Fibroblast of pulmonary artery (primary cell): ENCODE results near the gene OR6A2.
A peak's percentile ranks its signal among the peaks of the same experiment; 100 is the strongest.

Experiments
- DNase-seq: peaks from one replicate; pipeline ENCODE4 v3.0.0-alpha.2; 2010; ENCODE audit warnings: low read depth
- H3K4me3 ChIP-seq: replicated peaks from 2 replicates; pipeline ENCODE4 v1.5.1; 2011; ENCODE audit warnings: low read depth, mild to moderate bottlenecking, control low read depth, low read length, moderate library complexity
- CTCF ChIP-seq: IDR thresholded peaks from 2 replicates; pipeline ENCODE4 v1.5.1; 2011; ENCODE audit warnings: mild to moderate bottlenecking, control low read depth, low read length, inconsistent platforms; ENCODE audit errors: missing control alignments

Gene OR6A2

GRCh38 chr11:6828103-6828502, 28.6 kb upstream of the OR6A2 start:
- H3K4me3 ChIP-seq = no peak overlapping the region
- no peak for TF ChIP-seq CTCF
- DNase-seq = no peak

- no peak overlapping the region for H3K4me3 ChIP-seq
- DNase-seq = peak; percentile 29
These were observed 25.8 kb upstream of the OR6A2 start for GRCh38 chr11:6825231-6825744.

GRCh38 chr11:6824136-6824823, 24.8 kb upstream of the OR6A2 start:
- DNase-seq = no peak
- no peak for TF ChIP-seq CTCF
- no peak overlapping the region for H3K4me3 ChIP-seq

More at GRCh38 chr11:6825231-6825744, 25.8 kb upstream of the OR6A2 start:
- no peak for TF ChIP-seq CTCF

- H3K4me3 ChIP-seq = no peak overlapping the region
- DNase-seq = no peak
- TF ChIP-seq CTCF = no peak
These were observed 19.5 kb upstream of the OR6A2 start for GRCh38 chr11:6818967-6819366.

GRCh38 chr11:6817694-6818093, 18.2 kb upstream of the OR6A2 start:
- no peak for TF ChIP-seq CTCF
- no peak for DNase-seq
- no peak overlapping the region for H3K4me3 ChIP-seq

GRCh38 chr11:6813656-6814055, 14.2 kb upstream of the OR6A2 start:
- DNase-seq = no peak
- H3K4me3 ChIP-seq = no peak overlapping the region
- no peak for TF ChIP-seq CTCF
